Measurements from ENCODE around the gene DBH.

Gene DBH

GRCh38 chr9:133681658-133682306, 45.6 kb downstream of the DBH start:
- no peak for TF ChIP-seq CTCF (IDR thresholded peaks at IDR 0.05; ENCODE audit: low read depth, low read length)
- H3K4me3 ChIP-seq (ENCODE audit: low read depth, low read length), result no peak overlapping the region

GRCh38 chr9:133682818-133683585, 46.8 kb downstream of the DBH start:
- no peak for TF ChIP-seq CTCF (IDR thresholded peaks at IDR 0.05; ENCODE audit: low read depth, low read length)
- no peak overlapping the region for H3K4me3 ChIP-seq (ENCODE audit: low read depth, low read length)

- no peak overlapping the region for H3K4me3 ChIP-seq (ENCODE audit: low read depth, low read length)
- TF ChIP-seq CTCF (IDR thresholded peaks at IDR 0.05; ENCODE audit: low read depth, low read length), result no peak
Observed at GRCh38 chr9:133683586-133684120, 47.5 kb downstream of the DBH start.

GRCh38 chr9:133684121-133684935, 48.2 kb downstream of the DBH start:
- no peak overlapping the region for H3K4me3 ChIP-seq (ENCODE audit: low read depth, low read length)
- no peak for TF ChIP-seq CTCF (IDR thresholded peaks at IDR 0.05; ENCODE audit: low read depth, low read length)

- no peak overlapping the region for H3K4me3 ChIP-seq (ENCODE audit: low read depth, low read length)
- TF ChIP-seq CTCF (IDR thresholded peaks at IDR 0.05; ENCODE audit: low read depth, low read length), result no peak
Observed at GRCh38 chr9:133684936-133685361, 48.8 kb downstream of the DBH start.

- TF ChIP-seq CTCF (IDR thresholded peaks at IDR 0.05; ENCODE audit: low read depth, low read length), result no peak
- H3K4me3 ChIP-seq (ENCODE audit: low read depth, low read length), result no peak overlapping the region
Observed at GRCh38 chr9:133685653-133686609, 49.8 kb downstream of the DBH start.

All from WI38 (cell line).